Dermis blood vessel endothelial cell (primary cell): ENCODE data around the gene DNAAF5. TPM values are rescaled to one million over a fixed set of nuclear protein-coding genes. Genes with fewer than 3 reads are reported as not detected.

Experiments
- total RNA-seq: library from RNA; depleted of rRNA; stranded (reverse); fragments of >200 nt; gene quantifications from 2 replicates; pipeline ENCODE4 v1.2.3, GENCODE V29; 2014

Gene DNAAF5
- total RNA-seq, 1 donor from 2014 or later = 19.2 TPM

Other genes starting within 250 kb of the DNAAF5 start
- 68.8 and 100 TPM in 2 replicates for gene PDGFA, start 206.9 kb upstream of the DNAAF5 start, total RNA-seq
- 77.9 and 82.4 TPM in 2 replicates for gene PRKAR1B, start 582 bp downstream of the DNAAF5 start, total RNA-seq
- gene SUN1, start 105.8 kb downstream of the DNAAF5 start, total RNA-seq = 287 and 302 TPM in 2 replicates
- 35.4 and 45.0 TPM in 2 replicates for gene GET4, start 149.9 kb downstream of the DNAAF5 start, total RNA-seq
- 1.7 and 2.9 TPM in 2 replicates for gene ADAP1, start 228.0 kb downstream of the DNAAF5 start, total RNA-seq
- gene COX19, start 248.8 kb downstream of the DNAAF5 start, total RNA-seq = 7.2 and 12.4 TPM in 2 replicates